ENCODE data around the gene GLI2. TPM values are rescaled to one million over a fixed set of nuclear protein-coding genes. Genes with fewer than 3 reads are reported as not detected.

Gene GLI2
- total and polyA plus RNA-seq, 2 donors (not counting 1 experiment from before 2014, with no cell fraction given) = not detected

GRCh38 chr2:120686511-120687168 is 49.0 kb upstream of the GLI2 start:
- Mint-ChIP-seq H3K27me3 (peaks cover 34% of the 10 kb centered on the region), H3K4me3 (no peak overlapping the region), H3K9me3 (ENCODE audit: insufficient read depth) (no peaks in the 10 kb centered on the region), H3K27ac (no peak overlapping the region), H3K4me1 (no peaks in the 10 kb centered on the region)
- Histone ChIP-seq H2AFZ (ENCODE audit: insufficient read depth, low read depth, low read length, poor library complexity, severe bottlenecking) (no peak overlapping the region), H3K27me3 (replicated peaks in 1 of 4; ENCODE audit: control extremely low read depth in 1 of 4, control insufficient read depth in 3 of 4, insufficient read depth in 4 of 4, low read length in 3 of 4) (no peaks in the 10 kb centered on the region), H3K9me3 (ENCODE audit: control extremely low read depth in 1 of 3, control insufficient read depth in 2 of 3, insufficient read depth in 1 of 3, low read length in 2 of 3) (no peaks in the 10 kb centered on the region), H3K9ac (ENCODE audit: low read length) (no peak overlapping the region), H3K4me1 (ENCODE audit: control insufficient read depth in 2 of 2, insufficient read depth in 2 of 2, low read length in 2 of 2) (no peaks in the 10 kb centered on the region), H3K79me2 (ENCODE audit: control insufficient read depth, insufficient read depth, low read length) (no peaks in the 10 kb centered on the region), H4K20me1 (ENCODE audit: control insufficient read depth, insufficient read depth, low read length, poor library complexity, severe bottlenecking) (no peaks in the 10 kb centered on the region), H3K27ac (ENCODE audit: low read length in 2 of 2) (no peak overlapping the region), H3K4me2 (replicated peaks; ENCODE audit: low read depth, low read length, poor library complexity, severe bottlenecking) (no peak overlapping the region), H3K4me3 (ENCODE audit: control extremely low read depth in 1 of 5, extremely low read depth in 1 of 5, insufficient read depth in 1 of 5, low read depth in 2 of 5, low read length in 4 of 5) (no peak overlapping the region), H3K36me3 (replicated peaks in 1 of 2; ENCODE audit: control extremely low read depth in 1 of 2, control insufficient read depth in 1 of 2, extremely low read depth in 1 of 2, insufficient read depth in 2 of 2, low read length in 1 of 2) (no peaks in the 10 kb centered on the region)
- intact Hi-C loops (cut with micrococcal nuclease) = no loop called here
- TF ChIP-seq EZH2 (IDR thresholded peaks at IDR 0.05; ENCODE audit: borderline replicate concordance, insufficient read depth, low read depth, low read length, poor library complexity, severe bottlenecking) = no peak
- TF ChIP-seq CTCF (IDR thresholded peaks at IDR 0.05) = peak; percentile 35
- CTCF ChIA-PET = interaction anchor here (1.5 kb wide), 1 partner anchor 11 kb away, joined by 4 read pairs; no protein-coding TSS in a partner anchor
- no peak for ATAC-seq (ENCODE audit: low read depth)
- DNase-seq = no peak
- POLR2A ChIA-PET = no interaction called here
- 88% methylated on average over 10 of the region's 16 CpGs for WGBS (ENCODE audit: insufficient coverage)

GRCh38 chr2:120687210-120687609 is 48.5 kb upstream of the GLI2 start:
- Histone ChIP-seq H3K9me3 (ENCODE audit: control extremely low read depth in 1 of 3, control insufficient read depth in 2 of 3, insufficient read depth in 1 of 3, low read length in 2 of 3) (no peaks in the 10 kb centered on the region), H3K4me3 (ENCODE audit: control extremely low read depth in 1 of 5, extremely low read depth in 1 of 5, insufficient read depth in 1 of 5, low read depth in 2 of 5, low read length in 4 of 5) (no peak overlapping the region), H4K20me1 (ENCODE audit: control insufficient read depth, insufficient read depth, low read length, poor library complexity, severe bottlenecking) (no peaks in the 10 kb centered on the region), H3K4me1 (ENCODE audit: control insufficient read depth in 2 of 2, insufficient read depth in 2 of 2, low read length in 2 of 2) (no peaks in the 10 kb centered on the region), H2AFZ (ENCODE audit: insufficient read depth, low read depth, low read length, poor library complexity, severe bottlenecking) (no peak overlapping the region), H3K9ac (ENCODE audit: low read length) (no peak overlapping the region), H3K4me2 (replicated peaks; ENCODE audit: low read depth, low read length, poor library complexity, severe bottlenecking) (no peak overlapping the region), H3K27me3 (replicated peaks in 1 of 4; ENCODE audit: control extremely low read depth in 1 of 4, control insufficient read depth in 3 of 4, insufficient read depth in 4 of 4, low read length in 3 of 4) (no peaks in the 10 kb centered on the region), H3K27ac (ENCODE audit: low read length in 2 of 2) (no peak overlapping the region), H3K36me3 (replicated peaks in 1 of 2; ENCODE audit: control extremely low read depth in 1 of 2, control insufficient read depth in 1 of 2, extremely low read depth in 1 of 2, insufficient read depth in 2 of 2, low read length in 1 of 2) (no peaks in the 10 kb centered on the region), H3K79me2 (ENCODE audit: control insufficient read depth, insufficient read depth, low read length) (no peaks in the 10 kb centered on the region)
- ATAC-seq (ENCODE audit: low read depth) (no peak), DNase-seq (no peak)
- Mint-ChIP-seq H3K27me3 (peaks cover 35% of the 10 kb centered on the region), H3K9me3 (ENCODE audit: insufficient read depth) (no peaks in the 10 kb centered on the region), H3K27ac (no peak overlapping the region), H3K4me1 (no peaks in the 10 kb centered on the region), H3K4me3 (no peak overlapping the region)
- intact Hi-C loops (cut with micrococcal nuclease) = no loop called here
- POLR2A ChIA-PET = no interaction called here
- CTCF ChIA-PET = interaction anchor here (1.5 kb wide), 1 partner anchor 11 kb away, joined by 4 read pairs; no protein-coding TSS in a partner anchor
- TF ChIP-seq CTCF (IDR thresholded peaks at IDR 0.05) (no peak), EZH2 (IDR thresholded peaks at IDR 0.05; ENCODE audit: borderline replicate concordance, insufficient read depth, low read depth, low read length, poor library complexity, severe bottlenecking) (no peak)
- no CpG with 5 or more reads among the region's 2 CpGs for WGBS (ENCODE audit: insufficient coverage)

All from B cell (primary cell).